GM19043 (cell line): ENCODE measurements around the gene CRTAC1.

Experiments
- ATAC-seq: cut with Tn5 transposase; IDR thresholded peaks from one replicate; pipeline ENCODE4 v1.9.1; 2021; ENCODE audit warnings: low read depth; ENCODE audit not compliant: unreplicated experiment

CRTAC1 gene

GRCh38 chr10:97818572-97818971, 211.8 kb downstream of the CRTAC1 start:
- no peak for ATAC-seq

- no peak for ATAC-seq
Observed at GRCh38 chr10:97816609-97817008, 213.8 kb downstream of the CRTAC1 start.
